Tibial nerve (tissue), 4 donors: ENCODE results near the gene ARHGAP15. TPM values are rescaled to one million over a fixed set of nuclear protein-coding genes. Genes with fewer than 3 reads are reported as not detected.

Source experiments
- DNase-seq, 2 donors: peaks; one replicate each; pipeline ENCODE4 v3.0.0-alpha.2; 2019; ENCODE audit warnings: low spot score in 2 of 2
- H3K27ac ChIP-seq, 4 donors: fragments of 200-600 bp; sonication (generic) in 3 of 4; one replicate each; pipeline ENCODE4 v1.5.1; 2017 to 2019; ENCODE audit warnings: mild to moderate bottlenecking in 1 of 4
- H3K27me3 ChIP-seq, 2 donors: fragments of 200-600 bp; sonication (generic) in 1 of 2; one replicate each; pipeline versions ENCODE4 v1.5.1 to v1.6.0; 2017 to 2019
- H3K36me3 ChIP-seq, 3 donors: fragments of 200-600 bp; sonication (generic); one replicate each; pipeline ENCODE4 v1.5.1; 2018 to 2019
- H3K4me1 ChIP-seq, 4 donors: fragments of 200-600 bp; sonication (generic) in 3 of 4; one replicate each; pipeline ENCODE4 v1.5.1; 2017 to 2019
- H3K4me3 ChIP-seq, 4 donors: fragments of 200-600 bp; sonication (generic) in 3 of 4; one replicate each; pipeline ENCODE4 v1.5.1; 2017 to 2019; ENCODE audit warnings: mild to moderate bottlenecking in 1 of 4, moderate library complexity in 1 of 4
- H3K9me3 ChIP-seq, 4 donors: fragments of 200-600 bp; sonication (generic) in 3 of 4; one replicate each; pipeline ENCODE4 v1.5.1; 2017 to 2019
- EP300 ChIP-seq, 2 donors: sonication (generic); formaldehyde crosslinking; IDR thresholded peaks; one replicate each; pipeline ENCODE4 v1.6.1; 2017; ENCODE audit warnings: antibody characterized with exemption in 2 of 2, mild to moderate bottlenecking in 1 of 2
- POLR2A ChIP-seq, 2 donors: fragments of 450-650 bp; IDR thresholded peaks; one replicate each; pipeline ENCODE4 v1.6.1; 2017; ENCODE audit warnings: antibody characterized with exemption in 2 of 2, mild to moderate bottlenecking in 2 of 2, moderate library complexity in 2 of 2
- WGBS, 2 donors: methylation state at CpG; one replicate each; pipeline ENCODE4 v1.1.5; 2018; 5-methylcytosine and 5-hydroxymethylcytosine counted together
- total RNA-seq, 4 donors: library from RNA; depleted of rRNA; stranded (reverse); fragments of >200 nt; gene quantifications; one replicate each; pipeline ENCODE4 v1.1.0, GENCODE V29; 2016
- TF ChIP-seq, protein P1 (sequence below), 5 experiments: fragments of 200-600 bp in 3 of 5; fragments of 450-650 bp in 2 of 5; sonication (generic) in 3 of 5; IDR thresholded peaks; one replicate each; pipeline ENCODE4 v1.5.1; 2016 to 2019; ENCODE audit warnings: antibody characterized with exemption in 5 of 5, mild to moderate bottlenecking in 3 of 5, moderate library complexity in 2 of 5

Gene ARHGAP15
- total RNA-seq, 4 donors from 2014 or later = 22.6 to 47.4 (median 35.9) TPM

DNA sequence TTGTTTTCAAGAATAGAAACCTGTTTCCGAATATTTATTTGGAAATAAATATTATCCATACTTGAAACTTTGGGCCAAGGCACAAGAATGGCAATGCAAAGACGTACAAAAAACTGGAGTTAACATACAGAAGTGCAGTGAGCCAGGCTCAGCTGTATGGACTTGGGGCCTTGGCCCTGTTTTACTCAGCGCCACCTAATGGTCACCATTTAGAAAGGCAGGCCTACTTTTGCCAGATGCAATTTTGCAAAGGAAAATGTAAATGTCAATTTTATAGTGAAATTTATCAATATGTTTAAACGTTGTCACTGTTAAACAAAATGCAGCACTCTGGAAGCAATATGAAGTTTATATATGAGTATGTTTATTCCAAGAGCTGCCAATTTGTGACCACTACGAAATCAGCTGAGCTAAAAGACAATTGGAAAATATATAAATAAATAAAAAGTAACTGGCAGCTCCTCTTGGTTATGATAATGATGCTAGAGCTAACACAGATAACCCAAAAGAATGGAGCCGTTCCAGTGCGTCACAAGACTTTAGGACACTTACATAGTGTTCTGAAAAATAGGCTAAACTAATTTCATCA is 155.0 kb downstream of the ARHGAP15 start:
- Histone ChIP-seq H3K36me3 (no peaks in the 10 kb centered on the region), H3K27me3 (no peaks in the 10 kb centered on the region), H3K4me1 (peaks cover 0 to 3% (median 0%) of the 10 kb centered on the region in 4 donors), H3K27ac (no peak overlapping the region), H3K4me3 (no peak overlapping the region), H3K9me3 (no peaks in the 10 kb centered on the region)
- WGBS, 2 donors = 59 to 65% methylated on average over 7 of the region's 7 CpGs
- TF ChIP-seq, protein P1, sequence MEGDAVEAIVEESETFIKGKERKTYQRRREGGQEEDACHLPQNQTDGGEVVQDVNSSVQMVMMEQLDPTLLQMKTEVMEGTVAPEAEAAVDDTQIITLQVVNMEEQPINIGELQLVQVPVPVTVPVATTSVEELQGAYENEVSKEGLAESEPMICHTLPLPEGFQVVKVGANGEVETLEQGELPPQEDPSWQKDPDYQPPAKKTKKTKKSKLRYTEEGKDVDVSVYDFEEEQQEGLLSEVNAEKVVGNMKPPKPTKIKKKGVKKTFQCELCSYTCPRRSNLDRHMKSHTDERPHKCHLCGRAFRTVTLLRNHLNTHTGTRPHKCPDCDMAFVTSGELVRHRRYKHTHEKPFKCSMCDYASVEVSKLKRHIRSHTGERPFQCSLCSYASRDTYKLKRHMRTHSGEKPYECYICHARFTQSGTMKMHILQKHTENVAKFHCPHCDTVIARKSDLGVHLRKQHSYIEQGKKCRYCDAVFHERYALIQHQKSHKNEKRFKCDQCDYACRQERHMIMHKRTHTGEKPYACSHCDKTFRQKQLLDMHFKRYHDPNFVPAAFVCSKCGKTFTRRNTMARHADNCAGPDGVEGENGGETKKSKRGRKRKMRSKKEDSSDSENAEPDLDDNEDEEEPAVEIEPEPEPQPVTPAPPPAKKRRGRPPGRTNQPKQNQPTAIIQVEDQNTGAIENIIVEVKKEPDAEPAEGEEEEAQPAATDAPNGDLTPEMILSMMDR (IDR thresholded peaks at IDR 0.05) = peak in 4 of 5 experiments; percentile 11 to 60 (median 46)
- no peak for TF ChIP-seq EP300 (IDR thresholded peaks at IDR 0.05)
- no peak for DNase-seq

DNA sequence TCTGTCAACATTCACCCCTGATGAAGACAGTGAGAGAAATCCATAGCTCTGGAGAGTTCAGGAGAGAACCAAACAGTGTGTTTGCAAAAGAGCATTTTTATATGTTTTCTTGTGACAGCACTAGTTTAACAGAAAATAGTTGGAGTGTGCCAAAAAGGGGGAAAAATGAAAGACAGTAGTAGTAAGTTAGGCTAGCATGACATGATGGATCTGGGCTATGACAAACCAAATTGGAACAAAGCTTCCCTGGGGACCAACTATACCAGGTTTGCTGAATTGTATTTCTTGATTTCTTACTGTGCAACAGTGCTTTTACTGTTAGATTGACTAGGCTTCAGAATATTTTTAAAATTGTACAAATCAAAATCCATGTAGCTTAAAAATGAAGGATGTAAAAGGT is 159.8 kb downstream of the ARHGAP15 start:
- Histone ChIP-seq H3K27ac (peak overlapping the region in 1 of 4 donors; percentile 21), H3K36me3 (no peaks in the 10 kb centered on the region), H3K4me3 (no peak overlapping the region), H3K4me1 (peaks cover 0 to 3% (median 0%) of the 10 kb centered on the region in 4 donors), H3K9me3 (no peaks in the 10 kb centered on the region), H3K27me3 (no peaks in the 10 kb centered on the region)
- TF ChIP-seq EP300 (IDR thresholded peaks at IDR 0.05) = no peak
- no peak for DNase-seq

DNA sequence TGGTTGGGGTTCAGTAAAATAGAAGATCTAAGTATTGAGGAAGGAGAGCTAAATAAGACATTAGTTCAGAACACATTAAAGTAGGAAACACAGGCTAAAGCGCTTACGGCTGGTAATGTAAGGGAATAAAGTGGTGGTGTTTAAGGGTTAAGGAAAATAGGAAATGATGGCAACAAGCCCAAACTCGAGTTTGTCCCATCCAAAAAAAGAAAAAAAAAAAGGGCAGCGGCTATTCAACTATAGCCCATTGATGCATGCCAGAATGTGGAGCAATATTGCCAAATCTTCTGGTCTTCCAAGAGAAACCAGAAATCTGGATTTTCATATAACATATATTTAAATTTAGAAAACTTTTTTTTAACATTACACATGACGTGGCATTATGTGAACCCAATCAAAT is 161.0 kb downstream of the ARHGAP15 start:
- no peaks in the 10 kb centered on the region for H3K27me3 ChIP-seq
- TF ChIP-seq, protein P1 (IDR thresholded peaks at IDR 0.05) = no peak
- TF ChIP-seq POLR2A (IDR thresholded peaks at IDR 0.05) (no peak), EP300 (IDR thresholded peaks at IDR 0.05) (no peak)
- WGBS, 2 donors = 37 to 52% methylated on average over 5 of the region's 5 CpGs

DNA sequence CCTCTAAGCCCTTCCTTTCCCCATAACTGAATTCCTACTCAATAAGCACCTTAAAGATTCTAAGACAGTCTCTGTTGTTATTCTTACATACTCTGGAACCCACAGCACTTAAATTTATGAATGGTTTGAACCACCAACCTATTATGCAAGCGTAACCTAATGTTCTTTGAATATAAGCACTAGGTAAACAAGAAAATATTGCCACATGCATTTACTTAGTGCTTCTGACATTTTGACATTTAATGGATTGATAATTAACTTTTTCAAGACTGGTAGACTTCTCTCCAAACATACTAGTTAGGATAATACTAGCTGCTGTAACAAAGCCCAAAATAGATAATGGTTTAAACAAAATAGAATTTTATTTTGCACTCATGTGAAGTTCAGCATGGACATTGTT is 164.8 kb downstream of the ARHGAP15 start:
- Histone ChIP-seq H3K9me3 (no peaks in the 10 kb centered on the region), H3K4me3 (no peak overlapping the region), H3K27me3 (no peaks in the 10 kb centered on the region), H3K4me1 (peaks cover 0 to 1% (median 0%) of the 10 kb centered on the region in 4 donors), H3K27ac (no peak overlapping the region), H3K36me3 (no peaks in the 10 kb centered on the region)
- DNase-seq = no peak
- WGBS, 2 donors = 94 to 98% methylated on average over 1 of the region's 1 CpG
- TF ChIP-seq EP300 (IDR thresholded peaks at IDR 0.05) (no peak), POLR2A (IDR thresholded peaks at IDR 0.05) (no peak)
- TF ChIP-seq, protein P1 (IDR thresholded peaks at IDR 0.05) = no peak

More for the DNA sequence above, 161.0 kb downstream of the ARHGAP15 start:
- no peak for DNase-seq
- H3K27ac ChIP-seq = peak overlapping the region in 2 of 4 donors; percentile 3 to 50
- peak overlapping the region in 1 of 4 donors; percentile 3 for H3K4me3 ChIP-seq
- no peaks in the 10 kb centered on the region for H3K36me3 ChIP-seq
- H3K9me3 ChIP-seq = no peaks in the 10 kb centered on the region
- H3K4me1 ChIP-seq = peaks cover 0 to 3% (median 0%) of the 10 kb centered on the region in 4 donors

DNA sequence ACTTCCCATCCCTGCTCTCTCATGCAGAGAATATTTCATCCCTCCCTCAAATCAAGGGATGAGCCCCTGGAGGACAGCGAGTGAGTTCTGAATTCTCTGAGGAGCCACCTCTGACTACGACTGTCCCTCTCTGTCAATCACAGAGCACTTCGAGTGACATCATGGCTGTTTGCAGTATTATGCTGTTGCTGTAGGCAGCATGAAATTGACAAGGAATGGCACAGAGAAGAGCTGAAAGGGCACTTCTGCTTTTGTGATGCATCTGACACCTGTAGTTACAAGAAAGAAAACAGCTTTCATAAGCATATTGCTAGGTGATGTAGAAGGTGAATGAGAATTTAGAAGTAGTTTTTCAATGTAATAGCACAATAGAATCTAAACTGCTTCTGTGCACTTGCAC is 166.9 kb downstream of the ARHGAP15 start:
- no peaks in the 10 kb centered on the region for H3K4me1 ChIP-seq
- no peaks in the 10 kb centered on the region for H3K9me3 ChIP-seq
- no peak overlapping the region for H3K27ac ChIP-seq
- WGBS, 2 donors = 78 to 81% methylated on average over 3 of the region's 3 CpGs
- no peak for DNase-seq
- no peaks in the 10 kb centered on the region for H3K36me3 ChIP-seq
- TF ChIP-seq EP300 (IDR thresholded peaks at IDR 0.05) = no peak
- TF ChIP-seq, protein P1 (IDR thresholded peaks at IDR 0.05) = no peak
- no peak for TF ChIP-seq POLR2A (IDR thresholded peaks at IDR 0.05)
- no peaks in the 10 kb centered on the region for H3K27me3 ChIP-seq
- no peak overlapping the region for H3K4me3 ChIP-seq

DNA sequence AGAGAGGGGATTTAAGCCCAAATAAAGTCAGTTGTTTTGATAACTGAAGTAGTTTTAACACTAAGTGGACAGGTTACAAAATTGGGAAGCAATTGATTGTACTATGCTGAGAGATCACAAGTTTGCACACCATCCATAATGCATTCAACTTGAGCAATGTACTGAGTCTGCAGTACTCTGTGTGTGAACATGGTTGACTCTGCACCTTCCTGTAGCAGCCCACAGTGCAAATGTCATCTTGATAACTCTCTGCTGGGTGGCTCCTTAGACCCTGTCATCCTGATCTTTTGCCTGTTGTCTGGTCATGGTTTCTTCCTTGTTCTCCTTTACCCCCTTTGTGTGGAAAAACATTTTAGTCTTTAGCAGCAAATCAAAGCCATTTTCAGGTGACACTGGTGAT is 168.0 kb downstream of the ARHGAP15 start:
- TF ChIP-seq POLR2A (IDR thresholded peaks at IDR 0.05) = no peak
- TF ChIP-seq, protein P1 (IDR thresholded peaks at IDR 0.05) = no peak
- TF ChIP-seq EP300 (IDR thresholded peaks at IDR 0.05) = no peak
- Histone ChIP-seq H3K36me3 (no peaks in the 10 kb centered on the region), H3K27me3 (no peaks in the 10 kb centered on the region), H3K4me3 (no peak overlapping the region), H3K27ac (no peak overlapping the region), H3K9me3 (no peaks in the 10 kb centered on the region), H3K4me1 (no peaks in the 10 kb centered on the region)
- no peak for DNase-seq
